Ovary (tissue), 3 donors: Measurements from ENCODE around the gene CEMIP.

Experiments
- CTCF ChIP-seq, 3 donors: fragments of 450-650 bp in 2 of 3; fragments of 200-600 bp in 1 of 3; IDR thresholded peaks; one replicate each; pipeline versions ENCODE4 v1.5.1 to v1.8.0; 2016 to 2022; ENCODE audit warnings: antibody characterized with exemption in 3 of 3, mild to moderate bottlenecking in 1 of 3
- EP300 ChIP-seq: sonication (generic); formaldehyde crosslinking; IDR thresholded peaks from one replicate; pipeline ENCODE4 v1.6.1; 2017; ENCODE audit warnings: antibody characterized with exemption
- POLR2A ChIP-seq: fragments of 450-650 bp; IDR thresholded peaks from one replicate; pipeline ENCODE4 v1.6.1; 2017; ENCODE audit warnings: antibody characterized with exemption, mild to moderate bottlenecking, moderate library complexity
- donor health status: DM: no; HTN: no; CAD: no.

GRCh38 chr15:80788536-80788935 lies 9.4 kb downstream of the CEMIP start:
- no peak for TF ChIP-seq EP300
- no peak for TF ChIP-seq CTCF (IDR thresholded peaks at IDR 0.05)
- no peak for TF ChIP-seq POLR2A
